Lung (tissue), 12 donors: ENCODE measurements around the gene RBFOX1. TPM values are rescaled to one million over a fixed set of nuclear protein-coding genes. Genes with fewer than 3 reads are reported as not detected.

Experiments
- ATAC-seq: fragments of 200-7000 bp; cut with Tn5 transposase; one replicate; pipeline ENCODE4 v1.9.1; 2020; ENCODE audit warnings: moderate number of reproducible peaks; ENCODE audit not compliant: insufficient read depth, low FRiP score
- DNase-seq, 3 donors: peaks; one replicate each; pipeline ENCODE4 v3.0.0-alpha.2; 2013 to 2017
- H3K27ac ChIP-seq, 2 donors: one replicate each; pipeline ENCODE4 v1.5.1; 2013; ENCODE audit warnings: mild to moderate bottlenecking in 2 of 2, moderate library complexity in 2 of 2, control low read depth in 1 of 2, inconsistent platforms in 1 of 2, low read depth in 1 of 2, low read length in 1 of 2
- H3K27me3 ChIP-seq, 3 donors: one replicate each; pipeline ENCODE4 v1.5.1; 2013; ENCODE audit warnings: low read length in 2 of 3; ENCODE audit not compliant: control insufficient read depth in 3 of 3, insufficient read depth in 3 of 3
- H3K36me3 ChIP-seq, 4 donors: one replicate each; pipeline ENCODE4 v1.5.1; 2013; ENCODE audit warnings: low read length in 4 of 4, mild to moderate bottlenecking in 1 of 4, moderate library complexity in 1 of 4; ENCODE audit not compliant: control insufficient read depth in 4 of 4, insufficient read depth in 4 of 4
- H3K4me1 ChIP-seq, 5 donors: one replicate each; pipeline ENCODE4 v1.5.1; 2013; ENCODE audit warnings: low read length in 5 of 5, mild to moderate bottlenecking in 2 of 5, moderate library complexity in 1 of 5; ENCODE audit not compliant: control insufficient read depth in 5 of 5, insufficient read depth in 5 of 5
- H3K4me3 ChIP-seq: one replicate; pipeline ENCODE4 v1.5.1; 2013; ENCODE audit warnings: mild to moderate bottlenecking, control low read depth, moderate library complexity
- H3K9ac ChIP-seq, 2 donors: one replicate each; pipeline ENCODE4 v1.5.1; 2013; ENCODE audit warnings: low read length in 2 of 2, control low read depth in 1 of 2; ENCODE audit not compliant: insufficient read depth in 1 of 2
- H3K9me3 ChIP-seq, 4 donors: one replicate each; pipeline ENCODE4 v1.5.1; 2013; ENCODE audit warnings: low read length in 3 of 4, mild to moderate bottlenecking in 1 of 4, moderate library complexity in 1 of 4; ENCODE audit not compliant: control insufficient read depth in 4 of 4, insufficient read depth in 3 of 4
- WGBS, 2 donors: extraction: QIAGEN DNeasy Blood & Tissue Kit; methylation state at CpG; one replicate each; pipeline ENCODE4 v1.1.7; 2013; 5-methylcytosine and 5-hydroxymethylcytosine counted together
- polyA plus RNA-seq, 2 donors: library from polyadenylated mRNA; stranded (reverse); fragments of 200-250 nt; gene quantifications; one replicate each; pipeline ENCODE4 v1.2.1, GENCODE V29; 2013
- total RNA-seq, 2 donors: library from RNA; depleted of rRNA in 1 of 2; stranded (reverse); fragments of >200 nt in 1 of 2; gene quantifications; one replicate each; pipeline ENCODE4 v1.2.1, GENCODE V29; 2014 to 2021
- TF ChIP-seq, protein P1 (sequence below): IDR thresholded peaks from 2 replicates; pipeline ENCODE4 v1.5.1; 2012; ENCODE audit warnings: mild to moderate bottlenecking; ENCODE audit errors: control extremely low read depth, extremely low read depth
- donor health status: control.
- donor health status: control.
- donor health status: Bipolar disorder and iron deficiency.
- donor health status: healthy.
- donor health status: DM: yes; HTN: yes; CAD: no.

The RBFOX1 gene
- total and polyA plus RNA-seq, 4 donors = 0.55 to 3.0 TPM; not detected in 2

DNA sequence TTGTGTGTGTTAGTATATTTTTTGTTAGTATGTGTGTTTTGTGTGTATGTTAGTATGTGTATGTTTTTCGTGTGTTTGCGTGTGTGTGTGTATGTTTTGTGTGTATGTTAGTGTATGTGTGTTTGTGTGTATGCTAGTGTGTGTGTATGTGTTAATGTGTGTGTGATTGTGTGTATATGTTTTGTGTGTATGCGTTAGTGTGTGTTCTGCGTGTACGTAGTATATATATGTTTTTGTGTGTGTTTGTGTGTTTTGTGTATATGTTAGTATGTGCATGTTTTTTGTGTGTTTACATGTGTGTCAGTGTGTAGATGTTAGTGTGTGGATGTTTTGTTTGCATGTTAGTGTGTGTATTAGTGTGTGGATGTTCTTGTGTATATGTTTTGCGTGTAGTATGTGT is 29.6 kb downstream of the RBFOX1 start:
- Histone ChIP-seq H3K4me3 (no peak overlapping the region), H3K9ac (no peak overlapping the region), H3K27ac (no peak overlapping the region), H3K27me3 (no peaks in the 10 kb centered on the region), H3K36me3 (no peaks in the 10 kb centered on the region), H3K9me3 (peaks cover 0 to 5% (median 0%) of the 10 kb centered on the region in 4 donors), H3K4me1 (peaks cover 0 to 14% (median 0%) of the 10 kb centered on the region in 5 donors)
- ATAC-seq (no peak), DNase-seq (no peak)
- WGBS, 2 donors = 92 to 95% methylated on average over 6 of the region's 6 CpGs
- TF ChIP-seq, protein P1, sequence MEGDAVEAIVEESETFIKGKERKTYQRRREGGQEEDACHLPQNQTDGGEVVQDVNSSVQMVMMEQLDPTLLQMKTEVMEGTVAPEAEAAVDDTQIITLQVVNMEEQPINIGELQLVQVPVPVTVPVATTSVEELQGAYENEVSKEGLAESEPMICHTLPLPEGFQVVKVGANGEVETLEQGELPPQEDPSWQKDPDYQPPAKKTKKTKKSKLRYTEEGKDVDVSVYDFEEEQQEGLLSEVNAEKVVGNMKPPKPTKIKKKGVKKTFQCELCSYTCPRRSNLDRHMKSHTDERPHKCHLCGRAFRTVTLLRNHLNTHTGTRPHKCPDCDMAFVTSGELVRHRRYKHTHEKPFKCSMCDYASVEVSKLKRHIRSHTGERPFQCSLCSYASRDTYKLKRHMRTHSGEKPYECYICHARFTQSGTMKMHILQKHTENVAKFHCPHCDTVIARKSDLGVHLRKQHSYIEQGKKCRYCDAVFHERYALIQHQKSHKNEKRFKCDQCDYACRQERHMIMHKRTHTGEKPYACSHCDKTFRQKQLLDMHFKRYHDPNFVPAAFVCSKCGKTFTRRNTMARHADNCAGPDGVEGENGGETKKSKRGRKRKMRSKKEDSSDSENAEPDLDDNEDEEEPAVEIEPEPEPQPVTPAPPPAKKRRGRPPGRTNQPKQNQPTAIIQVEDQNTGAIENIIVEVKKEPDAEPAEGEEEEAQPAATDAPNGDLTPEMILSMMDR = no peak

DNA sequence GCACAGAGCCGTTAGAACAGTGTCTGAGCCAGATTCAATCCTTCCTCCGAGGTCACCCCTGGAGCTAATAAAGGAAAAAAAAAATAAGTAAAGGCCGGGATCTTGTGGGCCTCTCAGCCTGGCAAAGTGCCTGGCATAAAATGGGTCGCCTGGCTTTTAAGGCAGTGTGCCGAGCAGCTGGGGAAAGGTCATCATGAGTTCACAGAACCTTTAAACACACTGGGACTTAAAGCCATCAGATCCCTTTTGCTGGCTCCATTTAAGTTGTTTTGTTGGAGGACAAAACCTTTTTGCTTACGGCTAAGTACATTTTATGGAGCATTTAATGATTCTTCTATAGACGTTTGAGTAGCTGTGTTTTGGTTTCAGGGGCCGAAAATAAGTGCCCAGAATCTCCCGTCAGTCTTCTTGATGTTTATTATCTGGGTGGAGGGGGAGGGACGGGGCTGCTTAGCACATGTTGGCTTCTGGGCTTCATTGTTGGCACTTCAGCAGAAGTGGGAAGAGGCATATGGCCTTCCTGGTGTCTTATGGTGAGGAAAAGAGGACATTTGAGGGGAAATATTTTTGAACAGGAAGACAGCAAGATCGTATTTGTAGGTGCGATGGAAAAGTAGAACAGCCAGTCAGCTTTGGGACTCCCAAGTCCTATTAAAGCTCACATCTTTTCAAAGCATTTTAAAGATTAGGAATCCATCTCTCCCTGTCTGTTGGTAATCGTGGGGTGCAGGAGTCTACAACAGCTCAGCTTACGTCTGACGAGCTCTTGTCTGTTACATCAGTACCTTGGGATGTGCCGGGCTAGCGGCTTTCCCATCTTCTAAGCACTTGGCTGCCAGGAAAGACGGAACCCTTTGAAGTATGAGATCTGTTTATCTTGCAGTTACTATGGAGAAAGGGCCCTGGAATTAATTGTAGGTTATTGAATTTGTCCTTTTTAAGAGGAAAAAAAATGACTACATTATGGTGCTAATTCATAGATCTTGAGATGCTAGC is 31.1 kb downstream of the RBFOX1 start:
- Histone ChIP-seq H3K27ac (peak overlapping the region in 1 of 2 donors; percentile 81), H3K4me1 (peaks cover 0 to 13% (median 0%) of the 10 kb centered on the region in 5 donors), H3K4me3 (no peak overlapping the region), H3K9me3 (peaks cover 0 to 5% (median 0%) of the 10 kb centered on the region in 4 donors), H3K27me3 (no peaks in the 10 kb centered on the region), H3K9ac (no peak overlapping the region), H3K36me3 (no peaks in the 10 kb centered on the region)
- ATAC-seq = no peak
- peak; percentile 29 to 74 (median 56) for DNase-seq
- 23 to 30% methylated on average over 18 of the region's 18 CpGs for WGBS, 2 donors
- TF ChIP-seq, protein P1 = no peak

DNA sequence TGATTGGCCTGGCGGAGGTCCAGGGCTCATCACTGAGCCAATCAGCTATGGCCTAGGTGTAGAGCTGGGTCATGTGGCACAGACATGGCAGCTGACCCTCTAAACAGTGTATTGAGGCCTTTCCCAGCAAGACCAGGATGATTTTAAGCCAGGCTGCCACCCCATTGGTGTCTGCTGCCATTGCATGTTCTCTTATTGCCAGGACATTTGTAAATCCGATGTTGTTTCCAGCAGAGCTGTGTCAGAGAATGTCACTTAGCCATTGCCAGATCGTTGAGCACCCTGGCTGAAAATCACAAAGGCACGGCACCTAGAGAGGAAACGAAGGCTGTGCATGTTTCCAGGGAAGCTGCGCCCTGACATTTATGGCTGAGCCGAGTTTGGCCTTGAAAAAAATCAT is 33.4 kb downstream of the RBFOX1 start:
- no peaks in the 10 kb centered on the region for H3K36me3 ChIP-seq
- DNase-seq = no peak
- TF ChIP-seq, protein P1 = no peak
- peaks cover 0 to 5% (median 0%) of the 10 kb centered on the region in 4 donors for H3K9me3 ChIP-seq
- H3K9ac ChIP-seq = no peak overlapping the region
- 79 to 84% methylated on average over 7 of the region's 7 CpGs for WGBS, 2 donors
- no peaks in the 10 kb centered on the region for H3K27me3 ChIP-seq
- no peak for ATAC-seq
- peak overlapping the region in 1 of 2 donors; percentile 52 for H3K27ac ChIP-seq
- H3K4me3 ChIP-seq = no peak overlapping the region
- H3K4me1 ChIP-seq = peaks cover 0 to 25% (median 0%) of the 10 kb centered on the region in 5 donors
